HFFc6 (cell line): Measurements from ENCODE around the gene LRIG2. TPM values are rescaled to one million over a fixed set of nuclear protein-coding genes. Genes with fewer than 3 reads are reported as not detected.
"Not testable (repeated sequence)": the region's sequence is repeated elsewhere in the genome, so short reads cannot be mapped to it uniquely, and the experiment has no call there.

ENCODE experiments used
- DNase-seq: peaks from one replicate; pipeline ENCODE4 v3.0.0-alpha.2; 2018
- H3K27ac Mint-ChIP-seq: 2 replicates; pipeline ENCODE4 v1.8.0; 2020; ENCODE audit warnings: mild to moderate bottlenecking, mixed read lengths
- H3K27me3 Mint-ChIP-seq: 2 replicates; pipeline ENCODE4 v1.8.0; 2021; ENCODE audit warnings: mild to moderate bottlenecking, moderate library complexity, mixed read lengths; ENCODE audit not compliant: insufficient read depth
- H3K36me3 Mint-ChIP-seq: 2 replicates; pipeline ENCODE4 v1.8.0; 2021; ENCODE audit warnings: low read depth, mixed read lengths
- H3K4me1 Mint-ChIP-seq: 2 replicates; pipeline ENCODE4 v1.8.0; 2020; ENCODE audit warnings: low read depth, mixed read lengths
- H3K4me3 Mint-ChIP-seq: 2 replicates; pipeline ENCODE4 v1.8.0; 2020; ENCODE audit warnings: mild to moderate bottlenecking, moderate library complexity, mixed read lengths
- H3K9me3 Mint-ChIP-seq: 2 replicates; pipeline ENCODE4 v1.8.0; 2020; ENCODE audit warnings: mild to moderate bottlenecking, mixed read lengths
- total RNA-seq, 6 experiments: library from RNA; stranded (reverse); fragmentation: NEBNext Ultra II Directional; extraction: Animal tissue kit (Norgen Biotek cat#: 25700); gene quantifications; 2 replicates in 1 of 6; 3 replicates in 5 of 6; pipeline ENCODE4 v1.2.3, GENCODE V29; 2021
- TF ChIP-seq, protein P1 (sequence below): fragments of 200-600 bp; sonication (generic); IDR thresholded peaks from 2 replicates; pipeline ENCODE4 v1.5.0; 2021; ENCODE audit warnings: antibody characterized with exemption, mild to moderate bottlenecking

Gene LRIG2
- total RNA-seq, 6 experiments from 2014 or later = 5.6 to 8.5 (median 7.4) TPM

DNA sequence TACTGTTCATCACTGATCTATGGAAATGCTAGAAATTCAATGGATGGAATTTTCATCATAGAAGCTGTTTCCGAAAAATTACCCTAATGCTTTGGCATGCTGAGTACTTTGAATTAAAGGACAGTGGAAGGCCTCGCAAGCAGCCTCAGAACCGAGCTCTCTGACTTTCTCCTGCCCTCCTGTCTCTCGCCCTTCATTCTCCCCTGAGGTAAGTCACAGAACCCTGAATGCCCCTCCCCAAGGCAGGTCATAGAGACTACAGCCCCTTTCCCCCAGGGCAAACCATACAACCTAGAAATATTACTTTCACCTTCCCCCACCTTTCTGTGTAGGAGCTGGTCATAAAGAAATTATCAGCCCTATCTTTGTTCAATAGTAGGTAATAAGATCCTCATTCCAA lies 74.8 kb downstream of the LRIG2 start:
- H3K4me3 Mint-ChIP-seq = no peak overlapping the region
- H3K4me1 Mint-ChIP-seq = peaks cover 15% of the 10 kb centered on the region
- TF ChIP-seq, protein P1, sequence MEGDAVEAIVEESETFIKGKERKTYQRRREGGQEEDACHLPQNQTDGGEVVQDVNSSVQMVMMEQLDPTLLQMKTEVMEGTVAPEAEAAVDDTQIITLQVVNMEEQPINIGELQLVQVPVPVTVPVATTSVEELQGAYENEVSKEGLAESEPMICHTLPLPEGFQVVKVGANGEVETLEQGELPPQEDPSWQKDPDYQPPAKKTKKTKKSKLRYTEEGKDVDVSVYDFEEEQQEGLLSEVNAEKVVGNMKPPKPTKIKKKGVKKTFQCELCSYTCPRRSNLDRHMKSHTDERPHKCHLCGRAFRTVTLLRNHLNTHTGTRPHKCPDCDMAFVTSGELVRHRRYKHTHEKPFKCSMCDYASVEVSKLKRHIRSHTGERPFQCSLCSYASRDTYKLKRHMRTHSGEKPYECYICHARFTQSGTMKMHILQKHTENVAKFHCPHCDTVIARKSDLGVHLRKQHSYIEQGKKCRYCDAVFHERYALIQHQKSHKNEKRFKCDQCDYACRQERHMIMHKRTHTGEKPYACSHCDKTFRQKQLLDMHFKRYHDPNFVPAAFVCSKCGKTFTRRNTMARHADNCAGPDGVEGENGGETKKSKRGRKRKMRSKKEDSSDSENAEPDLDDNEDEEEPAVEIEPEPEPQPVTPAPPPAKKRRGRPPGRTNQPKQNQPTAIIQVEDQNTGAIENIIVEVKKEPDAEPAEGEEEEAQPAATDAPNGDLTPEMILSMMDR = no peak
- H3K36me3 Mint-ChIP-seq = no peaks in the 10 kb centered on the region
- H3K27ac Mint-ChIP-seq = no peak overlapping the region
- peaks cover 2% of the 10 kb centered on the region; the same call in 1 of the 2 replicates for H3K27me3 Mint-ChIP-seq
- no peak for DNase-seq
- no peaks in the 10 kb centered on the region for H3K9me3 Mint-ChIP-seq

DNA sequence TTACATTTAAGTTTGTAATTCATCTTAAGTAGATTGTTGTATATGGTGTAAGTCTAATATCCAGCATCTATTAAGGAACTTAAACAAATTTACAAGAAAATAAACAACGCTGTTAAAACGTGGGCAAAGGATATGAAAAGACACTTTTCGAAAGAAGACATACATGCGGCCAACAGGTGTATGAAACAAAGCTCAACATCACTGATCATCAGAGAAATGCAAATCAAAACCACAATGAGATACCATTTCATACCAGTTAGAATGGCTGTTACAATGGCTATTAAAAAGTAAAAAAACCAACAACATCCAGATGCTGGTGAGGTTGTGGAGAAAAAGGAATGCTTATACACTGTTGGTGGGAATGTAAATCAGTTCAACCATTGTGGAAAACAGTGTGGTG lies 77.5 kb downstream of the LRIG2 start:
- H3K27ac Mint-ChIP-seq, H3K4me3 Mint-ChIP-seq, H3K27me3 Mint-ChIP-seq, H3K9me3 Mint-ChIP-seq, DNase-seq, H3K36me3 Mint-ChIP-seq: not testable (repeated sequence)
- peaks cover 10% of the 10 kb centered on the region for H3K4me1 Mint-ChIP-seq

DNA sequence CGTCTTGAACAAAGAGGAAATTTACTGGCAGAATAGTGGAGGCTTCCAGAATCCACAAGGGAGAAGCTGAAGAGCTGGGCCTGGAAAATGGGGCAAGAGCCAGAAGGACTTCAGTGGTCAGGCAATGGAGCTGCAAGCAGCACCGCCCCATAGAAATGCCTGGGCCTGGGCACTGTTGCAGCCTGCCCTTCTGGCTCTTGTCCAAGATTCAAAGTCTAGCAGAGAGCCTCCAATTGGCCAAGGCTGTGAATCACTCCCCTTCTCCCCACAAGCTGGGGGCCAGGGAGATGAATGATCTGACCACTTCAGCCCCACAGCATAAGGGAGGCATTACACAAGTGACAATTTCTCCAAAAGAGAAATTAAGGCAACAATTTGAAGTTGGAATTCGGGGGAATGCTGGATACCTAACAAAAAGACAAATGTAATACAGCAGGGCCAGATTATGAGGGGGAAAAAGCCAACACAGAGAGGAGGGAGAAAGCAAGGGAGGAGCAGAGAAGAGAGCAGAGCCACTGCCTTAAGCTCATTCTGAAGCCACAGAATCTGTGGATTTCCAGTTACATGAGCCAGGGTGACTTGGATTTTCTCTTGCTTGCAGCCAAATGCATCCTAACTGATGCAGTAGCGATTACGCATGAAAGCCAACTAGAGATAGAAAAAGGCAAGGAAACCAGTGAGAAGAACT lies 80.3 kb downstream of the LRIG2 start:
- no peak overlapping the region for H3K4me3 Mint-ChIP-seq
- peaks cover 9% of the 10 kb centered on the region; the same call in 1 of the 2 replicates for H3K36me3 Mint-ChIP-seq
- TF ChIP-seq, protein P1 = no peak
- no peaks in the 10 kb centered on the region for H3K4me1 Mint-ChIP-seq
- H3K27ac Mint-ChIP-seq = no peak overlapping the region
- H3K27me3 Mint-ChIP-seq = peaks cover 6% of the 10 kb centered on the region; the same call in 1 of the 2 replicates
- no peak for DNase-seq
- peaks cover 19% of the 10 kb centered on the region; the same call in 1 of the 2 replicates for H3K9me3 Mint-ChIP-seq

DNA sequence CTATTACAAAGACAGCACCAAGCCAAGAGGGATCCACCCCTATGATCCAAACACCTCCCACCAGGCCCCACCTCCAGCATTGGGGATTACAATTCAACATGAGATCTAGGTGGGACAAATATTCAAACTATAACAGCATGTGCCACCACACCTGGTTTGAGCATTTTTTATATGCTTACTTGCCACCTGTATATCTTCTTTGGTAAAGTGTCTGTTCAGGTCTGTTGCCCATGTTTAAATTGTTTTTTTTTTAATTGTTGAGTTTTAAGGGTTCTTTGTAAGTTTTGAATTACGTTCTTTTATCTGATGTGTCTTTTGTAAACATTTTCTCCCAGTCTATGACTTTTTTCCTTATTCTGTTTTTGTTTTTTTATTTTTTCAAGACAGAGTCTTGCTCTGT lies 83.4 kb downstream of the LRIG2 start:
- DNase-seq = no peak
- H3K4me3 Mint-ChIP-seq = no peak overlapping the region
- no peak overlapping the region for H3K27ac Mint-ChIP-seq
- TF ChIP-seq, protein P1 = no peak
- H3K36me3 Mint-ChIP-seq = peaks cover 9% of the 10 kb centered on the region; the same call in 1 of the 2 replicates
- H3K4me1 Mint-ChIP-seq = no peaks in the 10 kb centered on the region
- peaks cover 11% of the 10 kb centered on the region for H3K27me3 Mint-ChIP-seq
- peaks cover 23% of the 10 kb centered on the region; the same call in 1 of the 2 replicates for H3K9me3 Mint-ChIP-seq

DNA sequence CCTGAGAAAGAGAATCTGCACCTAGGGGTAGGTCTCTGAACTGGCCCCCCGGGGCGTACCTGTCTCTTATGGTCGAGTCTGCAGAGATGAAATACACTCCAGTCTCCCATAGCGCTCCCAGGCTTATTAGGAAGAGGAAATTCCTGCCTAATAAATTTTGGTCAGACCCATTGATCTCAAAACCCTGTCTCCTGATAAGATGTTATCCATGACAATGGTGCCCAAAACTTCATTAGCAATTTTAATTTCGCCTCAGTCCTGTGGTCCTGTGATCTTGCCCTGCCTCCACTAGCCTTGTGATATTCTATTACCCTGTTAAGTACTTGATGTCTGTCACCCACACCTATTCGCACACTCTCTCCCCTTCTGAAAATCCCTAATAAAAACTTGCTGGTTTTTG lies 85.7 kb downstream of the LRIG2 start:
- not testable (repeated sequence) for H3K36me3 Mint-ChIP-seq, H3K27ac Mint-ChIP-seq, H3K4me1 Mint-ChIP-seq, DNase-seq, H3K4me3 Mint-ChIP-seq
- H3K27me3 Mint-ChIP-seq = peaks cover 19% of the 10 kb centered on the region
- H3K9me3 Mint-ChIP-seq = peaks cover 23% of the 10 kb centered on the region; the same call in 1 of the 2 replicates

DNA sequence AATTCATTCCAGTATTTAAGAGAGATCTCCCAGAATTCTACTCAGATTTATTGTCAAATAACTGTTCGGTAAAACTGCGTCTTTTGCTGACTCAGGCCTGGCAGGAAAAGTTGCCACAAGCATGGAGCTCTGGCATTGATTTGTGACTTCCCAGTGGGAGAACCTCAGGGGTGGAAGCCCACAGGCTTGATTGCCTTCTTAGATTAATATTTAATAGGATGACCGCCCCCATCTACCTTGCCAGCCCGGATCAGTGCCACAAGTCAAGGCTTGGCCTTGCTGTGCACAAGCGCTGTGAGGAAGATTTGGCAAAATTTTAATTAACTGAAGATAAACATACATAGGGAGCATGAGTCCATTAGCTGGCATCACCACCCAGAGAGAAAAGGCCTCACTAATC lies 93.5 kb downstream of the LRIG2 start:
- H3K9me3 Mint-ChIP-seq = no peaks in the 10 kb centered on the region
- H3K27me3 Mint-ChIP-seq = peaks cover 37% of the 10 kb centered on the region
- H3K4me3 Mint-ChIP-seq = no peak overlapping the region
- no peaks in the 10 kb centered on the region for H3K4me1 Mint-ChIP-seq
- TF ChIP-seq, protein P1 = no peak
- DNase-seq = no peak
- H3K36me3 Mint-ChIP-seq = no peaks in the 10 kb centered on the region
- no peak overlapping the region for H3K27ac Mint-ChIP-seq
